Muscle layer of colon (tissue), 2 donors: ENCODE results near the gene PROS1.

Experiments used
- H3K27ac ChIP-seq: one replicate; pipeline ENCODE4 v1.7.0; 2013; ENCODE audit warnings: low read depth, mild to moderate bottlenecking, low read length, moderate library complexity
- H3K27me3 ChIP-seq, 2 donors: one replicate each; pipeline ENCODE4 v1.7.0; 2013; ENCODE audit warnings: low read length in 2 of 2, mild to moderate bottlenecking in 2 of 2; ENCODE audit not compliant: insufficient read depth in 2 of 2, control insufficient read depth in 1 of 2
- H3K36me3 ChIP-seq: one replicate; pipeline ENCODE4 v1.7.0; 2013; ENCODE audit warnings: mild to moderate bottlenecking, low read length; ENCODE audit not compliant: insufficient read depth
- H3K4me1 ChIP-seq: one replicate; pipeline ENCODE4 v1.7.0; 2013; ENCODE audit warnings: mild to moderate bottlenecking, low read length; ENCODE audit not compliant: insufficient read depth
- H3K4me3 ChIP-seq, 2 donors: one replicate each; pipeline ENCODE4 v1.7.0; 2013; ENCODE audit warnings: low read length in 2 of 2, low read depth in 1 of 2, mild to moderate bottlenecking in 1 of 2, moderate library complexity in 1 of 2
- H3K9ac ChIP-seq: one replicate; pipeline ENCODE4 v1.7.0; 2013; ENCODE audit warnings: low read length
- H3K9me3 ChIP-seq: one replicate; pipeline ENCODE4 v1.7.0; 2013; ENCODE audit warnings: mild to moderate bottlenecking, low read length
- donor health status: abdominal sarcoma.
- donor health status: Adenocarcinoma of cecum.

Gene PROS1

GRCh38 chr3:93973131-93974126 lies at the start of gene PROS1:
TSS of gene PROS1 (minus strand) at chr3:93973896. CDS start at chr3:93973749, 147 bp downstream.
- no peaks in the 10 kb centered on the region for H3K36me3 ChIP-seq
- H3K9me3 ChIP-seq = no peaks in the 10 kb centered on the region
- H3K4me1 ChIP-seq = peaks cover 12% of the 10 kb centered on the region
- H3K27me3 ChIP-seq = no peaks in the 10 kb centered on the region
- H3K4me3 ChIP-seq = peak within 1 kb of the TSS; percentile 62 to 72
- peak within 1 kb of the TSS; percentile 62 for H3K9ac ChIP-seq
- H3K27ac ChIP-seq = peak within 1 kb of the TSS; percentile 65

DNA sequence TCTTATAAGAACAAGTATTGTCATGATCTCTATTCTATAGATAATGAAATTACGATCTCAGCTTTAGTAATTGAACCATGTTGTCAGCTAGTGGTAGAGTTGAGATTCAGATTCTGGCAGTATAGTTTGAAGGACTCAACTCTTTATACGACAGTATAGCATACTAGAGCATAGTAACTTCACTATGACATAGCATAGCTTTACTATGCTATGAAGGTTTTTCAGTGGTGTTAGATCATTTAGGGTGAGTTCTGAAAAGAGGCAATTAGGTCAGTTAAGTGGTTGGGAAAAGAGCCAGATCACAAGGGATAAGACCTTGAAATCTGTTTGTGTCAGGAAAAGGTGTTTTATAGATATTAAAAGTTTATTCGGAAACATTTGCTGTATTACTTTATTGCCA lies 46.6 kb upstream of the PROS1 start:
- H3K27ac ChIP-seq = no peak overlapping the region
- H3K36me3 ChIP-seq = no peaks in the 10 kb centered on the region
- H3K9ac ChIP-seq = no peak overlapping the region
- H3K4me1 ChIP-seq = no peaks in the 10 kb centered on the region
- no peaks in the 10 kb centered on the region for H3K27me3 ChIP-seq
- no peaks in the 10 kb centered on the region for H3K9me3 ChIP-seq
- H3K4me3 ChIP-seq = no peak overlapping the region

- no peaks in the 10 kb centered on the region for H3K9me3 ChIP-seq
- no peaks in the 10 kb centered on the region for H3K36me3 ChIP-seq
- no peak overlapping the region for H3K27ac ChIP-seq
- H3K4me3 ChIP-seq = no peak overlapping the region
- no peak overlapping the region for H3K9ac ChIP-seq
- no peaks in the 10 kb centered on the region for H3K4me1 ChIP-seq
- H3K27me3 ChIP-seq = no peaks in the 10 kb centered on the region
Observed at GRCh38 chr3:94019659-94020058, 46.0 kb upstream of the PROS1 start.

GRCh38 chr3:94015025-94015424 lies 41.3 kb upstream of the PROS1 start:
- H3K27ac ChIP-seq = no peak overlapping the region

DNA sequence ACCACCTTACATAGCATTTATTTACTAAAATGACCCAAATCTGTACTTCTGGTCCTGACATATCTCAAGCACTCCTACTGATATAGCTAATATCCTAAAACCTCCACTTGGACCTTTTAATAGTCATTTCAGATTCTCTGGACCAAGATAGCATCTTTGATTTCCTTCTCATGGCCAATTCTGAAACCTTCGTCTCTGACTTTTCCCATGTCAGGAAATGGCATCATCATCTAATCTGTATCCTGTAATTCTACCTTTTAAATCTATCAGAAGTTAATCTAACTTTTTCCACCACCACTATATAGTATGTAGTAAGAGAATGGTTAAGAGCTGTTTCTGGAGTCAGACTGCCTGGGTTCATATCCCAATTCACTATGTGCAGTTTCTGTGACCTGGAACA lies 38.5 kb upstream of the PROS1 start:
- Histone ChIP-seq H3K27me3 (no peaks in the 10 kb centered on the region), H3K4me3 (no peak overlapping the region), H3K27ac (no peak overlapping the region), H3K36me3 (no peaks in the 10 kb centered on the region), H3K4me1 (no peaks in the 10 kb centered on the region), H3K9me3 (no peaks in the 10 kb centered on the region), H3K9ac (no peak overlapping the region)

More at GRCh38 chr3:94015025-94015424, 41.3 kb upstream of the PROS1 start:
- Histone ChIP-seq H3K9me3 (no peaks in the 10 kb centered on the region), H3K9ac (no peak overlapping the region), H3K36me3 (no peaks in the 10 kb centered on the region), H3K4me1 (no peaks in the 10 kb centered on the region), H3K27me3 (no peaks in the 10 kb centered on the region), H3K4me3 (no peak overlapping the region)

GRCh38 chr3:94011233-94011711 lies 37.6 kb upstream of the PROS1 start:
- no peak overlapping the region for H3K9ac ChIP-seq

DNA sequence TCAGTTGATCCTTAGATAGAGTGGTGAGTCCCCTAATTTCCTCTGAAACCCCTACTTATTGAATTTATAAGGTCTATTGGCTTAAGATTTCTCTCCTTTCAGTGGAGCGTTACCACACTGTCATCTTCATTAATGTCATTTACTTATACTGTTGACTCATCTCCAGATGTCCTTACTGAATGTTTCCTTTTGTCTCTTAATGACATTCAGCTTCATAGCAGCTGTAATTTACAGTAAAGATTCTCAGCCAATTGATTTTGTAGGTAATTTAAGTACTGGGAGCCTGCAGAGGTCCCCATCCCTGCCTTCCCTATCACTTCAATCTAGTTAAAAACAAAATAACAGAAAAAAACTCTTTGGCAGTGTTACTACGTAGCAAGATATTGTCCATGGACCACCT lies 35.9 kb upstream of the PROS1 start:
- no peaks in the 10 kb centered on the region for H3K27me3 ChIP-seq
- H3K36me3 ChIP-seq = no peaks in the 10 kb centered on the region
- H3K4me3 ChIP-seq = no peak overlapping the region
- H3K4me1 ChIP-seq = no peaks in the 10 kb centered on the region
- no peak overlapping the region for H3K27ac ChIP-seq
- no peak overlapping the region for H3K9ac ChIP-seq
- no peaks in the 10 kb centered on the region for H3K9me3 ChIP-seq

More at GRCh38 chr3:94011233-94011711, 37.6 kb upstream of the PROS1 start:
- no peaks in the 10 kb centered on the region for H3K36me3 ChIP-seq
- H3K27me3 ChIP-seq = no peaks in the 10 kb centered on the region
- H3K9me3 ChIP-seq = no peaks in the 10 kb centered on the region
- H3K27ac ChIP-seq = no peak overlapping the region
- no peak overlapping the region for H3K4me3 ChIP-seq
- H3K4me1 ChIP-seq = no peaks in the 10 kb centered on the region

- no peak overlapping the region for H3K27ac ChIP-seq
- H3K27me3 ChIP-seq = no peaks in the 10 kb centered on the region
- no peak overlapping the region for H3K4me3 ChIP-seq
- H3K4me1 ChIP-seq = no peaks in the 10 kb centered on the region
- no peaks in the 10 kb centered on the region for H3K36me3 ChIP-seq
- H3K9ac ChIP-seq = no peak overlapping the region
- H3K9me3 ChIP-seq = no peaks in the 10 kb centered on the region
Observed at GRCh38 chr3:94008253-94008652, 34.6 kb upstream of the PROS1 start.

- Histone ChIP-seq H3K27ac (no peak overlapping the region), H3K4me1 (no peaks in the 10 kb centered on the region), H3K27me3 (no peaks in the 10 kb centered on the region), H3K4me3 (peak overlapping the region in 1 of 2 donors; percentile 25), H3K9me3 (no peaks in the 10 kb centered on the region), H3K9ac (no peak overlapping the region), H3K36me3 (no peaks in the 10 kb centered on the region)
Observed at GRCh38 chr3:94004301-94004910, 30.7 kb upstream of the PROS1 start.

DNA sequence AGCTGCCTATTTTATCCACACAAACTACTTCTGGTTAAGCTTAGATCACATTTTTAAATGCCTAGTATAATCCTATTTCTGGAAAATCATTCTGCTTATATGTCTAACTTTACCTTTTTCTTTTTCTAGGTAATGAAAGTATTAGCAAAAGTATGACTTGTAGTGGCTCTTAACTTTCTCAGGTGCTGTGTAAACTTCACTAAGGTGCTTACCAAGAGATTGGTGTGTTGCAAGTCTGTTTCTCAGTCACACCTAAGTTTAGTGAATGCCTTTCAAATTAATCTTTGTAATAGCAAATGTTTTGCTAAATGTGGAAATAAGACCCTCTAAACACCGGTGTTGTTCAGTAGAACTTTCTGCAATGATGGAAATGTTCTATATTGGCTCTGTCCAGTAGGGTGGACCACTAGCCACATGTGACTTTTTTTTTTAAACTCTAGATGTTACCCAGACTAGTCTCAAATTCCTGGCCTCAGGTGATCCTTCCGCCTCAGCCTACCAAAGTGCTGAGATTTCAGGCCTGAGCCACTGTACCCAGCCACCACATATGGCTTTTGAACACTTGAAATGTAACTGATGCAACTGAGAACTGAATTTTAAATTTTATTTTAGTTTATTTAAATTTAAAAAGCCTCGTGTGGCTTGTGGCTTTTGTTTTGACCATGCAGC lies 28.3 kb upstream of the PROS1 start:
- Histone ChIP-seq H3K36me3 (no peaks in the 10 kb centered on the region), H3K27me3 (no peaks in the 10 kb centered on the region), H3K9me3 (no peaks in the 10 kb centered on the region), H3K27ac (no peak overlapping the region), H3K4me3 (no peak overlapping the region), H3K9ac (no peak overlapping the region), H3K4me1 (no peaks in the 10 kb centered on the region)

DNA sequence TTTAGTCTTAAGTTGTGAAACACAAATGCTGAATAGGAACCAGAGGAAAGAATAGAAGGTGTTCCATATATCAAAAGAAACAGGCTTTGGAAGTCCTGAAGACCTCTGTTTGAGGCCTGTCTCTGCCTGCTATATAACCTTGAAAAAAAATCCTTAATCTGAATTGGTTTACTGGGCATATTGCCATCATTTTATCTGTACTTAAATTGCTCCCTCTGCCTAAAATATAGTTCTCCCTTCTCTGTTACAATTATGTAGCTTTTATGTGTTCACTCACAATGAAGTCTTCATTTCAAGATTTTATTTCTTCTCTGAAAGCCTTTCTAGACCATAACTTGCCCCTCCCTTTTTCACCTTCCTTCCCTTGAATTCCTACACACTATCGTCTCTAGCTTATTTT lies 27.5 kb upstream of the PROS1 start:
- no peak overlapping the region for H3K9ac ChIP-seq
- no peak overlapping the region for H3K4me3 ChIP-seq
- H3K36me3 ChIP-seq = no peaks in the 10 kb centered on the region
- no peaks in the 10 kb centered on the region for H3K27me3 ChIP-seq
- no peaks in the 10 kb centered on the region for H3K9me3 ChIP-seq
- no peak overlapping the region for H3K27ac ChIP-seq
- no peaks in the 10 kb centered on the region for H3K4me1 ChIP-seq
